HG02763 (cell line): Measurements from ENCODE around the gene GNL3.
"Not testable (repeated sequence)": the region's sequence is repeated elsewhere in the genome, so short reads cannot be mapped to it uniquely, and the experiment has no call there.

Experiments
- ATAC-seq: cut with Tn5 transposase; IDR thresholded peaks from one replicate; pipeline ENCODE4 v1.9.1; 2021; ENCODE audit warnings: mild to moderate bottlenecking, moderate library complexity; ENCODE audit not compliant: unreplicated experiment

GNL3 gene

DNA sequence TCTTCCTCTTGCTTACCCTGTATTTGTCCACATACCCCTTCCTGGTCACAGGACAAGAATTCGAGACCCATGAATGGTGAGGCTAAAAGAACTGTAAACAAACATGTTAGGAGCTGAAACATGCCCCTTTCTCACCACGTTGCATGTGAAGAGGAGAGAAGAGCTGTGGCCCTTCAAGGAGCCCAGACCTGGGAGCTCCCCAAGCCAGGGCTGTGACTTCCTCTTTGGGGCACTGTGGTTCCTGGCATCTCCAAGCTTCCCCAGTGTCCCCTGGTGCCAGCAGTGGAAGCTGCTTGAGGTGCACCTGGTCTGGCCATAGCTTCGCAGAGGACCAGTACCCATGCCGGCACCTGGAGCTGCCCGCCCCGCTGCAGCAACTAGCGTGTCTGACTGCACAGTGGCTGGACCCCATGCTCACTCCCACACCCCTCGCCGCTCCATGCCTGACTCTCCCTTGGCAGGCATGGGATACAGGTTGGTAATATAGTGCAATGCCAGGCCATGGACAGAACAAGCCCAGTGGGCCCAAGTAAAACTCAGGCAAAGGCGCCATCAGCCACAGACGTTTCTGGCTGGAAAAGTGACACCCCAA is 30.0 kb downstream of the GNL3 start:
- no peak for ATAC-seq

DNA sequence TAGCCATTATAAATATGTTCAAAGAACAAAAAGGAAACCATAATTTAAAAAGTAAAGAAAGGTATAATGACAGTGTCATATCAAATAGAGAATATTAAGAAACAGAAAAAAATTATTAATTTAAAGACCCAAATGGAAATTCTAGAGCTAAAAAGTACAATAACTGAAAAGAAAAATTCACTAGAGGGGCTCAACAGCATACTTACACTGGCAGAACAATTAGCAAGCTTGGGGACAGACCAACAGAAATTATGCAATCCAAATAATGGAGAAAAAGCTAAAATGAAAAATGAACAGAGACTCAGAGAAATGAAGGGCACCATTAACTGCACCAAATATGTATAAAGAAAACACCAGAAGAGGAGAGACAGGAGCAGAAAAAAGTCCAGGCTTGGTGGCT is 33.8 kb downstream of the GNL3 start:
- no peak for ATAC-seq

DNA sequence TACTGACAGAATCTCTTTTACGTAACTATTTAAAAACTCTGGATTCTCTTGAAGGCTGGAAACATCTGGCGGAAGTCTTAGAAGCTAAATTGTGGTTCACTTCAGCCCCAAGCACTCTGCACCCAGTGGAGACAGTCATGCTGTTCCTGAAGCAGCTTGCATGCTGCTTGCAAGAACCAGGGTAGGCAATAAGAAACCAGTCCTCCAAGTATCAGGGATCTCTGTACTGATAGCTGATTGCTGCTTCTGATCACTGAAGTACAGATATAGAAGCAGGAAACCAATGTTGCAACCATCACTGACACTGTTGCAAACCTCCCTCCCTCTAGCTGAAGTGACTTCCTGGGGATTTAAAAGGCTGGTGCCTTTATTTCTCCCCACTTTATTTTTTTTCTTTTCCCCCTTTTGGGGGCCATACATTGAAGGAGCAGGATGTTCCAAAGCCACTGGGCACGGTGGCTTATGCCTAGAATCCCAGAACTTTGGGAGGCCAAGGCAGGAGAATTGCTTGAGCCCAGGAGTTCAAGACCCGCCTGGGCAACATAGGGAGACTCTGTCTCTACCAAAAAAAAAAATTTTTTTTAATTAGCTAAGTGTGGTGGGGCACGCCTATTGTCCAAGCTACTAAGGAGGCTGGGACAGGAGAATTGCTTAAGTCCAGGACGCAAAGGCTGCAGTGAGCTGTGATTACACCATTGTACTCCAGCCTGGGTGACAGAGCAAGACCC is 35.3 kb downstream of the GNL3 start:
- ATAC-seq = no peak

DNA sequence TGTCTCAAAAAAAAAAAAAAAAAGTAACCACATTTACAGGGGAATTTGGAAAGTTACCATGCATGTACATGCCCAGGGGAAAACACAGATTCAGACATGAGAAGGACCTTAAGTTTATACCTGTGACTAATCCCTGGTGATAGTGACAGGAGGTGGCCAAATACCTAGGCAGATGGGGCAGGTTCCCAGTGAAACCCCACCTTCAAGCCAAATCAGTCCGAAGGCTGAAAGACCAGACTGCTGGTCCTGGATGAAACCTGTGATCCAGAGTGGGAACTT is 35.8 kb downstream of the GNL3 start:
- ATAC-seq = no peak

DNA sequence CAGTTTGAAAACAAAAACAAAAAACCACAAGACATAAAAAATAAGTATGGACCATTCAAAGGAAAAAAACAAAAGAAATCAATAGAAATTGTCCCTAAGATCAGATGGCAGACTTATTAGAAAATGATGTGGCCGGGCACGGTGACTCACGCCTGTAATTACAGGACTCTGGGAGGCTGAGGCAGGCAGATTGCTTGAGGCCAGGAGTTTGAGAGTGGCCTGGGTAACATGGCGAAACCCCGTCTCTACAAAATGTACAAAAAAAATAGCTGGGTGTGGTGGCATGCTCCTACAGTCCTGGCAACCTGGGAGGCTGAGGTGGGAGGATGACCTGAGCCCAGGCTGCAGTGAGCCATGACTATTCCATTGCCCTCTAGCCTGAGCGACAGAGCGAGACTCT is 36.7 kb downstream of the GNL3 start:
- ATAC-seq = no peak

DNA sequence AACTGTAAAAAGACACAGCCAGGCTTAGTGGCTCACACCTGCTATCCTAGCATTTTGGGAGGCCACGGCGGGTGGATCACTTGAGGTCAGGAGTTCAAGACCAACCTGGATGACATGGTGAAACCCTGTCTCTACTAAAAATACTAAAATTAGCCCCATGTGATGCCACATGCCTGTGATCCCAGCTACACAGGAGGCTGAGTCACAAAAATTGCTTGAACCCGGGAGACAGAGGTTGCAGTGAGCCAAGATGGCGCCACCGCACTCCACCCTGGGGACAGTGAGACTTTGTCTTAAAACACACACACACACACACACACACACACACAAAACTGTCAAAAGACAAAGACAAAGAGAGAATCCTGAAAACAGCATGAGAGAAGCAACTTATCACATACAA is 38.1 kb downstream of the GNL3 start:
- ATAC-seq = no peak

DNA sequence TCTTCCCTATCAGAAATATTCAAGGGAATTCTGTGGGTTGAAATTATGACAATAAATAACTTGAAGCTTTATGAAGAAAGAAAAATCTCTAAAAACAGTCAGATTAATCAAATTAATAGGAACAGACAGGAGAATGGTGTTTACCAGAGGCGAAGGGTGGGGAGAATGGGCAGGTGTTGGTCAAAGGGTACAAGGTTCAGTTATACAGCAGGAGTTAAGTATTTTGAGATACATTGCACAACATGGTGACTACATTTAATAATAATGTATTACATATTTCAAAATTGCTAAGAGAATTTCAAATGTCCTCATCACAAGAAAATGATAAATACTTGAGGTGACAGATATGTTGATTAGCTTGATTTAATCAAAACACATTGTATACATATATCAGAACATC is 38.7 kb downstream of the GNL3 start:
- no peak for ATAC-seq

DNA sequence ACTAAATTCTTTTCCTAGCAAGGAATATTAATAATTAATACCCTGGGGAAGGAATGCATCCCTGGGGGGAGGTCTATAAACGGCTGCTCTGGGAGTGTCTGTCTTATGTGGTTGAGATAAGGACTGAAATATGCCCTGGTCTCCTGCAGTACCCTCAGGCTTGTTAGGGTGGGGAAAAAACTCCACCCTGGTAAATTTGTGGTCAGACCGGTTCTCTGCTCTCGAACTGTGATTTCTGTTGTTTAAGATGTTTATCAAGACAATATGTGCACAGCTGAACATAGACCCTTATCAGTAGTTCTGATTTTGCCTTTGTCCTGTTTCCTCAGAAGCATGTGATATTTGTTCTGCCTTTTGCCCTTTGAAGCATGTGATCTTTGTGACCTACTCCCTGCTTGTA is 42.9 kb downstream of the GNL3 start:
- ATAC-seq = not testable (repeated sequence)

DNA sequence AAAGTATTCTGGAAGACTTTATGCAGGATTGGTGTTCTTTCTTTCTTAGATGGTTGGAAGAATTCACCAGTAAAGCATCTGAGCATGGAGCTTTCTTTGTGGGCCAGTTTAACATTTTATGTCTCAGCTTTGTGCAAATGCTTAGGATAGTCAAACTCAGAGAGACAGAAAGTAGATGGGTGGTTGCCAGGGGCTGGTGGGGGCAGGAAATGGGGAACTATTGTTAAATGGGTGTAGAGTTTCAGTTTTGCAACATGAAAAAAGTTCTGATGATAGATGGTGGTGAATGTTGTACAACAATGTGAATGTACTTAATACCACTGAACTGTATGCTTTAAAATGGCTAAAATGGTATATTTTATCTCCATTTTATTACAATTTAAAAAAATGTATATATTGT is 44.8 kb downstream of the GNL3 start:
- no peak for ATAC-seq

DNA sequence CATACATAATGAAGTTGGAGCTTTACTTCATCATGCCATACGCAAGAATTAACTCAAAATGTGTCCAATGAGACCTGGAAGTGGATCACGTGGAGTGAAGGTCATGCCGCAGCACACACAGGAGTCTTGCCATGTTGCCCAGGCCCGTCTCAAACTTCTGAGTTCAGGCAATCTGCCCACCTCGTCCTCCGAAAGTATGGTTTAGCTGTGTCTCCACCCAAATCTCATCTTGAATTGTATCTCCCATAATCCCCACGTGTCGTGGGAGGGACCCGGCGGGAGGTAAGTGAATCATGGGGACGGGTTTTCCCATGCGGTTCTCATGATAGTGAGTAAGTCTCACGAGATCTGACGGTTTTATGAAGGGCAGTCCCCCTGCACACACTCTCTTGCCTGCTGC is 45.8 kb downstream of the GNL3 start:
- ATAC-seq = no peak

DNA sequence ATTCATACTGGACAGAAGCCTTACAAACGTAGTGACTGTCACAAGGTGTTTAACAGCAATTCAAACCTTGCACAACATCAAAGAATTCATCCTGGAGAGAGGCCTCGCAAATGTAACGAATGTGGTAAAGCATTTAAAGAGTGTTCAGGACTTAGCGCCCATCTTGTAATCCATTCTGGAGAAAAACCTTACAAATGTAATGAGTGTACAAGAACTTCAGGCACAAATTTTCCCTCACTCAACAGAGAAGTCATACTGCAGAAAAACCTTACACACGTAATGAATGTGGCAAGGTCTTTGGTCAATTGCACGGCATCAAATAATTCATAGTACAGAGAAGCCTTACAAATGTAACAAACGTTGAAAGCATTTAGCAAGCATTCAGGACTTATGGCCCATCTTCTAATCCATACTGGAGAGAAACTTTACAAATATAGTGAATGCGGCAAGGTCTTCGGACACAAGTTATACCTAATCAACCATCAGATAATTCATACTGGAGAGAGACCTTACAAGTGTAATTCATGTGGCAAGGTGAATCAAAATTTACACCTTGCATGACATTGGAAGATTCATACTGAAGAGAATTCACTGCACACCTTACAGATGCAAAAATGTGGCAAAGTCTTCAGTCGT is 47.5 kb downstream of the GNL3 start:
- ATAC-seq = no peak

DNA sequence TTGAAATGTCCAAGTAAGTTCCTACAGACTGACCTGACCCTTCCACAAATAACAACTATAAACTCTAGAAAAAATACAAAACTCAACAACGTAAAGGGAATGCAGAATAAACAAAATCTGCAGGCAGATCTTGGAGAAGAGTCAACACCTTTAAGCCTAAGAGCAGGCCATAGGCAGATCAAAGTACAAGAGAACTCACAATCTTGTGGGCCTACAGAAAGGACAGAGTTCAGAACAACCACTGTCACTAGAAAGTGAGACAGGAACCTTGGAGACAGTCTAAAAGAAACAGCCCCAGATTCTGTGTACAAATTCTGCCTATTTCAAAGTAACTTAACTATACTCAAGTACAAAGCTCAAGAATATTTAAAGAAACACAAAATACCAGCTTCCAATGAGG is 53.9 kb downstream of the GNL3 start:
- ATAC-seq = no peak

DNA sequence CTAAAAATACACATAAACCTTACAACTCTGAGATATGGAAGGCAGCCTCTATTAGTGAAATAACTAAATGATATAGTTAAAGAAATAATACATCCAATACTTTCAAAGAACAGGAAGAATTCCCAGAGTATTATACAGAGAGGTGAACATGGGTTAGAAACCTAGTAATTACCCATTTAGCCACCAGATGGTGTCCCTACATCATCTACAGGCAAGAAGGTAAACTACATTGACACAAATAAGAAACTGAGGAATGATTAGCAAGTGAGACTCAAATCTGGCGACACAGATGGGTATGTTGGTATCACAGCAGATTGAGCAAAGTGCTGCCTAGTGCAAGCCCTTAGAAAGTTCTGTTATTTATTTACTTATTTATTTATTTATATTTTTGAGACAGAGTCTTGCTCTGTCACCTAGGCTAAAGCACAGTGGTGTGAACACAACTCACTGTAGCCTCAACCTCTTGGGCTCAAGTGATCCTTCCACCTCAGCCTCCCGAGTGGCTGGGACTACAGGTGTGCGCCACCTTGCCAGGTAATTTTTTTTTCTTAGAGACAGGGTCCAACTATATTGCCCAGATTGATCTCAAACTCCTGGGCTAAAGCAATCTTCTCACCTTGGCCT is 56.7 kb downstream of the GNL3 start:
- ATAC-seq = no peak

DNA sequence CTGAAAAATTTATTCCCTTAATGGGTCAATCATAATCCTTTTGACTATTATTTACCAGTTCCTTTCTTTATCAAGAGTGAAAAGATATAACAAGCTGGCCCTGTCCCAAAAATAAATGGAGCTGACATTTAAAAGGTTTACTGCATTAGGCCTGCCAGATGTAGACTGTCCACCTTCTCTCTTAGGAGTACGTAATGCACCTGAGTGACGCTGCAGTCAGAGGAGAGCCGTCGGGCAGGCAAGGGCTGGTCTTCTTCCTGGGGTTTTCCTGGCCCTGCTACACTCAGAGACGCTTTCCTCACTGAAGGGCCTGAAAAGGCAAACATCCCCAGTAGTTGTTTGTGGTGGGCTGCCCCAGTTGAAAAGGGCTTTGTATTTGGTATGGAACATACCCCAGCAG is 57.3 kb downstream of the GNL3 start:
- no peak for ATAC-seq

DNA sequence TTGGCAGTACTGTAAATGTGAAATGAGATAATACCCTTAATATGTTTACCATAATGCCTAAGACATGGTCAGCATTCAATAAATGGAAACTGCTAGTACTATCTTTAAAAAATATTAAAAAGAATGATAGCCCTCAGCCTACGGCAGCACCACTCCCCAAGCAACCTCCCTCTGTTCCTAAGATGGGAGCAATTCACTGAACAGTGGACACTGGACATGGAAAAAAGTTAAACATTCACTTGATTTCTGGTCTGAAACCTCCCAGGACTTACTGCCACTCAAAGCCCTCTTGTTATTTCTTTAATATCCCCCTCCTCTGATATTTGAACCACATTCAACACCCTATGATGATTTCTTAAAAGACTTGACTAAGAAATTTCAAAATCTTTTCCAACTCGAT is 57.9 kb downstream of the GNL3 start:
- no peak for ATAC-seq
